Hematopoietic multipotent progenitor cell treated with erythropoietin and hydrocortisone succinate and interleukin-3 and kit ligand, for 4 days (in vitro differentiated cells): ENCODE results near the gene CPLX4.

ENCODE experiments used
- DNase-seq: peaks from one replicate; pipeline ENCODE4 v3.0.0-alpha.2; 2015

The CPLX4 gene

GRCh38 chr18:59305295-59305694, 13.2 kb downstream of the CPLX4 start:
- no peak for DNase-seq

DNA sequence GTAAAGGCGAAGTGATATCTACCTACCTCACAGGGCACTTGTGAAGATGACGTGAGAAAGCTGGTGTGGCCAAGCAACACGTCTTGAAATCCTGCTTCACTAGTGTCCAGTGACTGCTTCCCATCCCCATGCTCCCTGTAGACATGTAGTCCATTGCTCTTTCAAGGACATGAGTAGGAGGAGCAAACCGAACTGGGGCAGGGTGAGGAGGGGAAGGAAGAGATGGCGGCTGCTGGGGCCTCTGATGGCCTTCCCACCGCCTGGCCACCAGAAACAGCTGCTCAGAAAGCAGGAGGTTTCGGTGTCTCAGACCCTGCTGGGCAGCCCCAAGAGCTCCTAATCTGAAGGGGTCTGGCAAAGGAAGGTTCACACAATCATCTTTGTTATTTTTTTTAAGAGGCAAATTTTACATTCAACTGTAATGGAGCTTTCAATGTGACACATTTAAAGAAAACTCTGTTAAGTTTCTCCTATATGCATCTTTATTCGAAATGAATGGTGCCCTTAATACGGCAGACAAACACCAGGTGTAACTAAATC, 14.7 kb downstream of the CPLX4 start:
- no peak for DNase-seq

- no peak for DNase-seq
Observed at GRCh38 chr18:59303006-59303405, 15.4 kb downstream of the CPLX4 start.

GRCh38 chr18:59301929-59302328, 16.5 kb downstream of the CPLX4 start:
- DNase-seq: no peak

- no peak for DNase-seq
Observed at GRCh38 chr18:59300676-59301285, 17.7 kb downstream of the CPLX4 start.

GRCh38 chr18:59298871-59299270, 19.6 kb downstream of the CPLX4 start:
- DNase-seq: no peak

DNA sequence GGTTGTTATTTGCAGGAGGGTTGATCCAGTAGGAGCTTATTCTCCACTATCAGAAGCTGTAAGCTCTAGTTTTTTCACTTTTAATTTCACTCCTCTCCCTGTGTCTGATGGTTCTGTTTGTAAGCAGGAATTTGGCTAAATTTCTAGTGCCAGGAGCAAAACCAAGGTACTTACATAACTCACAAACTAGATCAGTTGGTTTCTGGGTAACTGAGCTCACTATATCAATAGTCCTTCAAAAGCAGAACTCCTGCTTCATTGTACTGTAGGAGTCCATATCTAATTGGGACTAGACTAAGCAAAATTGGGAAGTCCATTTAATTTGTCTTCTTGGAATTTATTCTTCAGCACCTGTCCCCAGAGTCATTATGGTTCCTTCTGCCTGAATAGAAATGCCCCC, 25.1 kb downstream of the CPLX4 start:
- DNase-seq: no peak

DNA sequence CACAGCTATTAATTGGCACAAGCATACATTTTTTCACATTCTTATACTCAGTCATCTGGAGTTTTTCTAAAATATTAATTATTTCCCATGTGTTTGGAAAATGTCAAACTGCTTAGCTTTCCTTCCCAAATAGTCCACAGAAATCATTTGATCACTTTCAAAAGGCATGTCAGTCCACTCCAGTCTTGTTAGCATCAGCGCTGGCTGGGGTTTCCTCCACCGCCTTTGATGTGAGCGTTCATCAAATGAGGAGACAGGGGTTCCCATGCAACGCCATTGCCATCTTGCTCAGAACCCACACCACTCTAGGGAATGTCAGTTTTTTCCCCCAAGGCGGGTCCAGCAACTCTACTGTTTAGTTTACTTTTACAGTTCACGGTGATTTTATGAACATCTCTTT, 32.1 kb downstream of the CPLX4 start:
- no peak for DNase-seq

DNA sequence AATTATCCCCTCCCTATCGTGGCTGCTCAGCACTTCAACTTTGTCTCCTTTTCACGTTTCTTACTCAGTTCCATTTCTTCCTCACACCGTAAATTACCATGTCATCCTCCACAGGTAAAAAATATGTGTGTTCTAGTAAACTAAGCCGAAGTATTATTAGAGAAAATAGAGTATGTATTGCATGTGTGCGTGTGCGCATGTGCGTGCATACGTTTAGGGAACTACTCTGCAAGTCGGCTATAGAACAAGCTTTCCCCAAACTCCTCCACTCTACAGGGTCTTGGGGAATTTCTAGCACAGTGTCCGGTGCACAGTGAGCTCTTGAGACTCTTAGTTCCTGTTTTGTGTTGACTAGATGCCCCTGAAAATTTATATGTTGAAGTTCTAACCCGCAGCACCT, 36.1 kb downstream of the CPLX4 start:
- no peak for DNase-seq

DNA sequence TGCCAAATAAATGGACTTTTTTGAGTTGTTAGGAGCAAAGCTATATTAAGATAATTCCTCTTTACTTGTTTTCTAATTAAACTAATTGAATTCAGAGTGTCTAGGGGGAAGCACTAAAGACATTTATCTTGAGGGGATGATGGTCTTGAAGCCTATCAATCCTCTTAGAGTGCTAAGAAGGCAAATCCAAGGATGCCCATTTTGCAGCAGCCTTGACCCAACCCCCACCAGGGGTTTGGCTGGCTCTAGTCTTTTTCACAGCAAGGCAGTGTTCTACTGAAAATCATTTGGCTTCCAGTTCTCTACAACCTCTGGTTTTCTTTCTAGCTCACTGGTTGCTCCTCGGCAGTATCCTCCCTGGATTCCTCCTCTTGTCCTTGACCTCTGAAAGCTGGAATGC, 38.7 kb downstream of the CPLX4 start:
- no peak for DNase-seq

DNA sequence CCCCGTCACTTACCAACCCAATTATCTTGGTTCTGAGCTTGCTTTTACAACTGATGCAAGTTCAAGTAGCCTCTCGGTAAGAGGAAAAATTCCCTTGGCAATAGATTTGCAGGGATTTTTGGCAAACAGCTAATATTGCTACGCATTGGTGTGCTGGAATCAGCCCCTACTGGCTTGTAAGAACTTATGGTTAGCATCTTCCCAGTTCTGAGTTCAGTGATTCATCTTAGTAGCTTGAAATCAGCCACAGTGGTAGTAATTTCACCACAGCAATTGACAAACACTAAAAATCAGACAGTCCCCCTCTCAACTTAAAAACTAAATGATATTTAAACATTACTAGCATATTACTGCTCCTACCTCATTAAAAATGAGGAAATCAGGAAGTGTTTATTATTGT, 39.3 kb downstream of the CPLX4 start:
- no peak for DNase-seq

GRCh38 chr18:59278793-59279192, 39.7 kb downstream of the CPLX4 start:
- DNase-seq: no peak

DNA sequence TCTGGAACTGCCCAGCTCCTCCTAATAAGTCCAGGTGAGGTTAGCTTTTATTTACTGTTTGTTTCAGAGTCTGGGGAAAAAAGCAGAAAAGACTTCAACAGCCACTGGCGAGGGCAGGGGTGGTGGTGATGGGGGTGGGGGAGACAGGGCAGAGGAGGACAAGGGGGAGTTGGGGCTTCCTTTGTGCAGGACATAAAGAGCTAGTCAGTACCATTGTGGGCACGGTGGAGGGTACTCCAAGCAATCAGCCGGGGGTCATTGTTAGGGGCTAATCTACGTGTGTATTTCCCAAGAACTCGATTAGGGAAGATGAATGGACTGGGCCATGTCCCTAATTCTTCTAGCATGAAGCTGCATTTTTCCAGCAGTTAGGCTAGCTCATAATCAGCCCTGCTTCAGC, 42.4 kb downstream of the CPLX4 start:
- no peak for DNase-seq

GRCh38 chr18:59275406-59275949, 43.0 kb downstream of the CPLX4 start:
- DNase-seq: no peak

DNA sequence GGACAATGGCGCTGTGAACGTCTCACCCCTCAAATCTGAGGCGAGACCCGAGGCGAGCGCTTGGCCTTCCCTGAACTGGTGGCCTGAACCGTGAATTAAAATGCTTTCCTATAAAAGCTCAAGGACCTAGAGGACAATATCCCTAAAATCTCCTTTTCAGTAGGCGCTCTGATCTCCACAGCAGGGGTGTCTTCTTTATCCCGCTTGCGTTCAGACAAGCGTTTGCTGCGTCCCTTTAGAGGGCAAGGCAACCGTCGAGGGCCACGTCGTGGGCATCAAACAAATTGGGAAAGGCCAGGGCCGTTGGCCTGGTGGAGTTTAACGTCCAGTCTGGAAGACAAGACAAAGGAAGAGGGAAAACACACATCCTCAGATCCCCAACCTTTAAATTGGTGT, 43.9 kb downstream of the CPLX4 start:
- DNase-seq: no peak

GRCh38 chr18:59273759-59274532, 44.5 kb downstream of the CPLX4 start:
- no peak for DNase-seq

DNA sequence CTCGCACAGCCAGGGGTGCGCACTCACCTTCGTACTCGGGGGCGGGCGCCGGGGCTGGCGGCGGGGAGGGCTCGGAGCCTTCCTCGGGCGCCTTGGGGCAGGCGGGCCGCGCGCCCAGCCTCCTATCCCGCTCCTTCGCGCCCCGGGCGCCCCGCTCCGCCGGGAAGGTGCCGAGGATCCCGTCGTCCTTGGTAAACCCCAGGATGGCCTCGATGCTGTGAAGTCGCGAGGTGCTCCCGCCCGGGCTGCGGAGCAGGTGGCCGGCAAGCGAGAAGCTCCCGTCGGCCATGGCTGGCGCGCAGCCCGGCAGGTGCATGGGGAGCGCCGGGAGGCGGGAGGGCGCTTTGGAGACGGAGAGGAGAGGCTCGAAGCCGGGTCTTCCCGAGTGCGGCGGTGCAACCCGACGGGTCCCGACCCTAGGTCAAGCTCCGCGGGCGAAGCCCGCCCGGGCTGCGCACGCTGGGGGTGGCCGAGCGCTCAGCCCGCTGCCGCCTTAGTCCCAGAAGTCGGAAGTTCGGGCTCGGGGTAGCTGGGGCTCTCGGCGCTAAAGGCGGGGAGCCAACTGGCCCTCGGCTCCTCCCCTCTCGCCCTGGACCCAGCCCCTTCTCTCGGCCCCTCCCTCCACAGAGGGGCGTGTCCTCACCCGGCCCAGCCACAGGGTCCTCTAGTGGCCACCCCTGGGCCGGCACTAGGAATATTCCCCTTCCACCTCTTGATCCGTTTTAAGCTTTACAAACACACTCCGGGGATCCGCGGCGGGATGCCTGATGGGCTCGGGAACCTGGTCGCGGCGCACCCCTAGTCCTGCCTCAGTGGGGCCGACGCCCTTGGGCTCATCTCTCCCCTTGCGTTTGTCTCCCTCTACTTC, 45.3 kb downstream of the CPLX4 start, which contains the start of gene RAX:
Gene RAX (minus strand): TSS at position 564 of the 868 bp plus-strand sequence. CDS start 248 bp downstream, at position 316.
- peak; percentile 77 for DNase-seq

DNA sequence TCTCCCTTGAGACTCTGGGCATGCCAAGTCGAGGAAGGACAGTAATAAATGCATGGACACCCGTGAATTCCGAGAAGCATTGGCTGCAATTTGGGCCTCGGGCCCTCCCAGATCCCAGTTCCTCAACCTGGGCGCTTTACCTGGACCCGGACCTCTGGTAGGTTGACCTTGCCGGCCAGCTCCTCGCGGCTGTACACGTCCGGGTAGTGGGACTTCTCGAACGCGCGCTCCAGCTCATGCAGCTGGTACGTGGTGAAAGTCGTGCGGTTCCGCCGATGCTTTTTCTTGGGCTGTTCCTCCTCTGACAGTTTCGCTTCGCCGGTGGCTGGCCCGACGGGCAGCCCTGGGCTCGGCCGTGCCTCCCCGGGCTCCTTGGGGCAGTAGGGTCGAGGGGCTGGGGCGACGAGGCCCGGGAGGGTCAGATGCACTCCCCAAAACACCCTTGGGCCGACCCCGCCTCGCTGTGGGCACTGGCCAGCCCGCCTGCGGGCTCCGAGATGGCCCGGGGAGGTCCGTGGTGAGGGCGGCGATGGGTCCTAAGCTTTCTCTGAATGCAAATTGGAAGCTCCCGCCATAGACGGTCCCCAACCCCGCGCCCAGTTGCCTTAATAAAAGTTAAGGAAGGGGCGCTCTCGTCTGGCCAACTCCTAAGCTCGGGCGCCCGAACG, 46.1 kb downstream of the CPLX4 start:
- no peak for DNase-seq

DNA sequence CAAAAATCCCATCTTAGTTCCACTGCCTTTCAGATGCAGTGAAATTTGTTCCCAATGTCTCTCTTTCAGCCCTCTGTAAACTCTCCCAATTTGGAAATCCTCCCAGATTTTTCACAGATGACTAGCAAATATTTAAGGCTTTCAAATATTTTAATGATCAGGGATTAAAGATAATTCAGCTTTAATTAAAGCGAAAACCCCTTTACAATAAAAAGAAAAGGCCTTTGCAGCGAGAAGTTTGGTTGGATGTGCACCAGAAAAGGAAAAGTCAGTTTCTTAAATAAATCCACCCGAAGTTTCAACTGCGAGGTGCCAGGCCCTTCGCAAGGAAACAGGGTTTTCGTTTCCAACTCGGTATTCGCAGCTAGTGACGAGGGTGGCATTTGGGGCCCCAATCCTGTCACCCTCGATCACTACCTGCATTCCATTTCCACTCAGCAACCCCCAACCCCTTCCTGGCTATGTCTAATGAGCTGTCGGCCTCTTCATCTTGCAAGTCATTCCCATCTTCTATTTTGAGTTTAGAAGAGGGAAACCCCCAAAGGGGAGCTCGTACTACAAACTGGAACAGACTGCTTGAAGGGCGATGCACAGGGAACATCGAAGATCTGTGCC, 46.7 kb downstream of the CPLX4 start:
- no peak for DNase-seq

GRCh38 chr18:59270689-59271257, 47.7 kb downstream of the CPLX4 start:
- peak; percentile 35 for DNase-seq

GRCh38 chr18:59269563-59270119, 48.8 kb downstream of the CPLX4 start:
- DNase-seq: no peak
